ENCODE data around the gene SURF1.

DNA sequence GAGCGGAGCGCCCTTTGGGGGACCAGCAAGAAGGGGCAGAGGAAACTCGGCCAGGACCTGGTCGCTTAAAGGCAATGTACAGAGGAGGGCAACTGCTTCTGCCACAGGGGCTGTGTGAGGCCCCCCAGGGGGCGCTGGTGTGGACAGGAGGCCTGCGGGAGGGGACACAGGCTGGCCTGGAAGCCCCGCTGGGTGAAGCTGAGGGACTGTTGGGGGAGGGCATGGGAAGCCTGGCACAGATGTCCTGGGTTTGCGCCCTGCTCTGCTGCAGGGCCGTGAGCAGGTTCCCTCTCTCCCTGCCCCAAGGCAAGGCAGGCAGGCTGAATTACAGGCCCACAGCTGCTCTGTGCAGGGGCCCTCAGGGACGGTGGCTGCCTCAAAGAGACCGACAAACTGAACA, 13.7 kb downstream of the SURF1 start:
- no peak for TF ChIP-seq EP300 (IDR thresholded peaks at IDR 0.05; ENCODE audit: borderline replicate concordance)
- TF ChIP-seq CEBPB (IDR thresholded peaks at IDR 0.05) = no peak
- TF ChIP-seq YY1 (IDR thresholded peaks at IDR 0.05; ENCODE audit: low read depth) = no peak
- TF ChIP-seq TCF12 (IDR thresholded peaks at IDR 0.05; ENCODE audit: low read depth) = no peak
- no peak for TF ChIP-seq MAX (IDR thresholded peaks at IDR 0.05)
- no peak for TF ChIP-seq EGR1 (IDR thresholded peaks at IDR 0.05)
- TF ChIP-seq, protein P1, sequence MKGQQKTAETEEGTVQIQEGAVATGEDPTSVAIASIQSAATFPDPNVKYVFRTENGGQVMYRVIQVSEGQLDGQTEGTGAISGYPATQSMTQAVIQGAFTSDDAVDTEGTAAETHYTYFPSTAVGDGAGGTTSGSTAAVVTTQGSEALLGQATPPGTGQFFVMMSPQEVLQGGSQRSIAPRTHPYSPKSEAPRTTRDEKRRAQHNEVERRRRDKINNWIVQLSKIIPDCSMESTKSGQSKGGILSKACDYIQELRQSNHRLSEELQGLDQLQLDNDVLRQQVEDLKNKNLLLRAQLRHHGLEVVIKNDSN (IDR thresholded peaks at IDR 0.05) = no peak
- no peak for TF ChIP-seq CREB1 (IDR thresholded peaks at IDR 0.05; ENCODE audit: low read depth)
- TF ChIP-seq, protein P2, sequence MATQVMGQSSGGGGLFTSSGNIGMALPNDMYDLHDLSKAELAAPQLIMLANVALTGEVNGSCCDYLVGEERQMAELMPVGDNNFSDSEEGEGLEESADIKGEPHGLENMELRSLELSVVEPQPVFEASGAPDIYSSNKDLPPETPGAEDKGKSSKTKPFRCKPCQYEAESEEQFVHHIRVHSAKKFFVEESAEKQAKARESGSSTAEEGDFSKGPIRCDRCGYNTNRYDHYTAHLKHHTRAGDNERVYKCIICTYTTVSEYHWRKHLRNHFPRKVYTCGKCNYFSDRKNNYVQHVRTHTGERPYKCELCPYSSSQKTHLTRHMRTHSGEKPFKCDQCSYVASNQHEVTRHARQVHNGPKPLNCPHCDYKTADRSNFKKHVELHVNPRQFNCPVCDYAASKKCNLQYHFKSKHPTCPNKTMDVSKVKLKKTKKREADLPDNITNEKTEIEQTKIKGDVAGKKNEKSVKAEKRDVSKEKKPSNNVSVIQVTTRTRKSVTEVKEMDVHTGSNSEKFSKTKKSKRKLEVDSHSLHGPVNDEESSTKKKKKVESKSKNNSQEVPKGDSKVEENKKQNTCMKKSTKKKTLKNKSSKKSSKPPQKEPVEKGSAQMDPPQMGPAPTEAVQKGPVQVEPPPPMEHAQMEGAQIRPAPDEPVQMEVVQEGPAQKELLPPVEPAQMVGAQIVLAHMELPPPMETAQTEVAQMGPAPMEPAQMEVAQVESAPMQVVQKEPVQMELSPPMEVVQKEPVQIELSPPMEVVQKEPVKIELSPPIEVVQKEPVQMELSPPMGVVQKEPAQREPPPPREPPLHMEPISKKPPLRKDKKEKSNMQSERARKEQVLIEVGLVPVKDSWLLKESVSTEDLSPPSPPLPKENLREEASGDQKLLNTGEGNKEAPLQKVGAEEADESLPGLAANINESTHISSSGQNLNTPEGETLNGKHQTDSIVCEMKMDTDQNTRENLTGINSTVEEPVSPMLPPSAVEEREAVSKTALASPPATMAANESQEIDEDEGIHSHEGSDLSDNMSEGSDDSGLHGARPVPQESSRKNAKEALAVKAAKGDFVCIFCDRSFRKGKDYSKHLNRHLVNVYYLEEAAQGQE (IDR thresholded peaks at IDR 0.05; ENCODE audit: low read depth) = no peak
- TF ChIP-seq TAF1 (IDR thresholded peaks at IDR 0.05; ENCODE audit: low read depth) = no peak
- no peak for TF ChIP-seq RAD21 (IDR thresholded peaks at IDR 0.05; ENCODE audit: low read depth)

Data from Ishikawa (cell line).